Stromal cell of bone marrow (primary cell): ENCODE results near the gene PLCZ1.
"Not testable (repeated sequence)": the region's sequence is repeated elsewhere in the genome, so short reads cannot be mapped to it uniquely, and the experiment has no call there.

Experiments used
- DNase-seq: peaks from one replicate; pipeline ENCODE4 v3.0.0-alpha.2; 2012; ENCODE audit warnings: low read depth

Gene PLCZ1

GRCh38 chr12:18700271-18700670 is 37.5 kb downstream of the PLCZ1 start:
- peak; percentile 93 for DNase-seq

- no peak for DNase-seq
Measured at GRCh38 chr12:18696971-18697602, 40.7 kb downstream of the PLCZ1 start.

- DNase-seq = not testable (repeated sequence)
Measured at GRCh38 chr12:18693986-18694385, 43.8 kb downstream of the PLCZ1 start.

- DNase-seq = no peak
Measured at GRCh38 chr12:18690653-18691052, 47.2 kb downstream of the PLCZ1 start.

GRCh38 chr12:18689771-18690170 is 48.0 kb downstream of the PLCZ1 start:
- DNase-seq = no peak

- DNase-seq = no peak
Measured at GRCh38 chr12:18684430-18684829, 53.4 kb downstream of the PLCZ1 start.

- DNase-seq = no peak
Measured at GRCh38 chr12:18683327-18684013, 54.3 kb downstream of the PLCZ1 start.

GRCh38 chr12:18681818-18682217 is 56.0 kb downstream of the PLCZ1 start:
- DNase-seq = no peak

- peak; percentile 7 for DNase-seq
Measured at GRCh38 chr12:18676996-18677588, 60.7 kb downstream of the PLCZ1 start.

GRCh38 chr12:18676141-18676540 is 61.7 kb downstream of the PLCZ1 start:
- no peak for DNase-seq

GRCh38 chr12:18658829-18659228 is 79.0 kb downstream of the PLCZ1 start:
- no peak for DNase-seq

- DNase-seq = no peak
Measured at GRCh38 chr12:18658179-18658578, 79.6 kb downstream of the PLCZ1 start.

- DNase-seq = no peak
Measured at GRCh38 chr12:18655351-18655750, 82.5 kb downstream of the PLCZ1 start.

GRCh38 chr12:18653465-18653864 is 84.3 kb downstream of the PLCZ1 start:
- DNase-seq = no peak

- DNase-seq = no peak
Measured at GRCh38 chr12:18652596-18652995, 85.2 kb downstream of the PLCZ1 start.

- no peak for DNase-seq
Measured at GRCh38 chr12:18651525-18651924, 86.3 kb downstream of the PLCZ1 start.

- no peak for DNase-seq
Measured at GRCh38 chr12:18646286-18646890, 91.4 kb downstream of the PLCZ1 start.

GRCh38 chr12:18644564-18644963 is 93.2 kb downstream of the PLCZ1 start:
- no peak for DNase-seq

GRCh38 chr12:18643681-18644080 is 94.1 kb downstream of the PLCZ1 start:
- DNase-seq = peak; percentile 4

GRCh38 chr12:18640321-18640955 is 97.4 kb downstream of the PLCZ1 start:
- no peak for DNase-seq

- DNase-seq = no peak
Measured at GRCh38 chr12:18634382-18634781, 103.4 kb downstream of the PLCZ1 start.
